GM12864 (cell line): ENCODE data around the gene ALDH1A2.

Source experiments
- DNase-seq: peaks from one replicate; pipeline ENCODE4 v3.0.0-alpha.2; 2011; ENCODE audit warnings: low read depth
- H3K4me3 ChIP-seq: 2 replicates; pipeline ENCODE4 v1.5.1; 2011; ENCODE audit warnings: mild to moderate bottlenecking, low read depth, low read length, control low read depth
- TF ChIP-seq, protein P1 (sequence below): IDR thresholded peaks from 2 replicates; pipeline ENCODE4 v1.5.1; 2011; ENCODE audit warnings: low read depth, mild to moderate bottlenecking, moderate library complexity, low read length, control low read depth, inconsistent platforms; ENCODE audit errors: missing control alignments

ALDH1A2 gene

DNA sequence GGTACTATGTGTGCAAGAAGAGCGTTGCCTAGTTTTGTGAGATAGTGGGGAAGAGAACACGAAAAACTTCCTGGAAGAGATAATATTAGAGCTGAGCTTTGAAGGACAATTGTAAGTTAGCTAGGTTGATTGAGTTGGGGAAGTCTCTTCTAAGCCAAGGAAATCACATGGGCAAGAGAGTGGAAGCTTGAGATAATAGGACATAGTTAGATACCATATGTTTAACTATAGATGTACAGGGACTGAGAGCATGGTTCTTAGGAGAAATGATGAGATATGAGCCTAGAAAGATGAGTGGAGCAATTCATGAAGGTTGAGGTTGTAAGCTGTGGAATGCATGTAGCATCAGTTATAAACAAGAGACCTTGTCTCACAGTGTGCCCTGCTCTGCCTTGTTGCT is 42.6 kb upstream of the ALDH1A2 start:
- H3K4me3 ChIP-seq = no peak overlapping the region
- TF ChIP-seq, protein P1, sequence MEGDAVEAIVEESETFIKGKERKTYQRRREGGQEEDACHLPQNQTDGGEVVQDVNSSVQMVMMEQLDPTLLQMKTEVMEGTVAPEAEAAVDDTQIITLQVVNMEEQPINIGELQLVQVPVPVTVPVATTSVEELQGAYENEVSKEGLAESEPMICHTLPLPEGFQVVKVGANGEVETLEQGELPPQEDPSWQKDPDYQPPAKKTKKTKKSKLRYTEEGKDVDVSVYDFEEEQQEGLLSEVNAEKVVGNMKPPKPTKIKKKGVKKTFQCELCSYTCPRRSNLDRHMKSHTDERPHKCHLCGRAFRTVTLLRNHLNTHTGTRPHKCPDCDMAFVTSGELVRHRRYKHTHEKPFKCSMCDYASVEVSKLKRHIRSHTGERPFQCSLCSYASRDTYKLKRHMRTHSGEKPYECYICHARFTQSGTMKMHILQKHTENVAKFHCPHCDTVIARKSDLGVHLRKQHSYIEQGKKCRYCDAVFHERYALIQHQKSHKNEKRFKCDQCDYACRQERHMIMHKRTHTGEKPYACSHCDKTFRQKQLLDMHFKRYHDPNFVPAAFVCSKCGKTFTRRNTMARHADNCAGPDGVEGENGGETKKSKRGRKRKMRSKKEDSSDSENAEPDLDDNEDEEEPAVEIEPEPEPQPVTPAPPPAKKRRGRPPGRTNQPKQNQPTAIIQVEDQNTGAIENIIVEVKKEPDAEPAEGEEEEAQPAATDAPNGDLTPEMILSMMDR = no peak
- DNase-seq = no peak

DNA sequence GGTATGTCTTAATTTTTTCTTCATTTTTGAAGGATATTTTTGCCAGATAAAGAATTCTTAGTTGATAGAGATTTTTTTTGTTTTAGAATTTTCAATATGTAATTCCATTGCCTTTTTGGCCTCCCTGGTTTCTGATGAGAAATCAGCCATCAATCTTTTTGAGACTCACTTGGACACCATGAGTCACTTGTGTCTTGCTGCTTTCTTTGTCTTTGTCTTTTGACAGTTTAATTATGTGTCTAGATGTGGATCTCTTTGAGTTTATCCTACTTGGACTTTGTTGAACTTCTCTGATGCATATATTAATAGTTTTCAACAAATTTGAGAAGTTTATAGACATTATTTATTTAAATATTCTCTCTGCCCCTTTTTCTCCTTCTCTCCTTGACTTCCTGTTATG is 38.0 kb upstream of the ALDH1A2 start:
- no peak for DNase-seq
- H3K4me3 ChIP-seq = no peak overlapping the region
- TF ChIP-seq, protein P1 = no peak

DNA sequence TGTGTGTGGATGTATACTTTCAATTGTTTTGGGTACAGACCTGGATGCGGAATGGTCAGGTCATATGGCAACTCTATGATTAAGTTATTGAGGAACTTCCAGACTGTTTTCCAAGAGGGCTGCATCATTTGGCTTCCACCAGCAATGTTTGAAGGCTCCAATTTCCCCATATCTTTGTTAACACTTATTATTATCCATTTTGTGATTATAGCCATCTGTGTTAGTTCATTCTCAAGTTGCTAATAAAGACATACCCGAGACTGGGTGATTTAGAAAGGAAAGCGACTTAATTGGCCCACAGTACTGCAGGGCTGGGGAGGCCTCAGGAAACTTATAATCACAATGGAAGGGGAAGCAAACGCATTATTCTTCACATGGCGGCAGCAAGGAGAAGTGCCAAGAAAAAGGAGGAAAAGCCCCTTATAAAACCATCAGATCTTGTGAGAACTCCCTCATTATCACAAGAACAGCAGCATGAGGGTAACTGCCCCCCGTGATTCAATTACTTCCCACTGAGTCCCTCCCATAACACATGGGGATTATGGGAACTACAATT is 31.1 kb upstream of the ALDH1A2 start:
- DNase-seq = no peak
- TF ChIP-seq, protein P1 = no peak
- H3K4me3 ChIP-seq = no peak overlapping the region

DNA sequence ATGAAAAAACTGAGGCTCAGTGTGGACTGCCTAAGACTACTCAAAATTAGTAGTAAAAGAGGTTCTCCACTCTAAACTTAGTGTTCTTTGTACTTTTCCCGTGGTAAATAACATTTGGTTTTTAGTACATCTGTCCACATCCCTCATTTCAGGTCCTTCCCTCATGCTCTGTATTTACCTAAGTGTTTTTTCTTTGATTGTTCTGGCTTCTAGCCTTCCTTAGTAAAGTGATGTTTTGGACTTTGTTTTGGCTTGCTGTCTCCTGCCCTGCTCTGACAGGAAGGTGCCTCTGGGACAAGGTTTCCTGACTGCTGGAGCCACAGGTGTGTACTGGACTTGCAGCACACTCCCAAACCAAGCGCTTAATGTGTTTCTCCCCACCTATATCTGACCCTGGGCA is 29.9 kb upstream of the ALDH1A2 start:
- DNase-seq = no peak
- TF ChIP-seq, protein P1 = no peak
- no peak overlapping the region for H3K4me3 ChIP-seq

DNA sequence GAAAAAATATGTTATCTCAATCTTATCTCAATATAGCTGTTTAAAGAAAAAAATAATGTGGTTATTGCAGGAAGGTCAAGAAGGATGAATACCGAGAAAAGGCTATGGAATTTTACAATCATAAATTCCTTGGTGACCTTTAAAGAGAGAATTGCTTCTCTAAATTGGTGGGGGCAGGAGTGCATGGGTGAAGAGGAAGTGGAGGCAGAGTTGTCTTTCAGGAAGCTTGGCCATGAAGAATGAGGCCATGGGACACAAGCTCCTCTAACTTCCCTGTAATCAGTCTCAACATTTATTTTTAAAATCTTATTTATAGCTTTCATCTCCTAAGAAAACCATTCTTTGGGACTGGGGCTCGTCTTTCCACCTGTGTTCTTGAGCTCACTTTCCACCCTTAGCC is 22.4 kb upstream of the ALDH1A2 start:
- H3K4me3 ChIP-seq = no peak overlapping the region
- DNase-seq = no peak
- TF ChIP-seq, protein P1 = no peak

DNA sequence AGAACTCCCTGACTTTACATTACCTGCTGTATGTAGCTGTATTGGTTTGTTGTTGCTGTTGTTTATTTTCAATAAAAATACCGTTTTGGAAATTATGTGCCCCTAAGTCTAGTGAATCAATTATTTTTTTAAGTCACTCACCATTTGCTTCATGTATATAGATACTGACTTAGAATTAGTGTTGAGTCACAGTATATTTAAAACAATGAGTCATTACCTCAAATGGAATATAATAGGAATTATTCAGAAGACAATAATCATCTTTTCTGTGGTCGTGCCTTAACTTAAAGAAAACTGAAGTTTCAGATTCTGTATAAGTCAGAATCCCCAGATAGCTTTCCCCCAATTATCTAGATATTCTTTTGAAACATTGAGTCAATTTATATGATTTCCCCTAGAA is 21.0 kb upstream of the ALDH1A2 start:
- TF ChIP-seq, protein P1 = no peak
- H3K4me3 ChIP-seq = no peak overlapping the region
- no peak for DNase-seq

DNA sequence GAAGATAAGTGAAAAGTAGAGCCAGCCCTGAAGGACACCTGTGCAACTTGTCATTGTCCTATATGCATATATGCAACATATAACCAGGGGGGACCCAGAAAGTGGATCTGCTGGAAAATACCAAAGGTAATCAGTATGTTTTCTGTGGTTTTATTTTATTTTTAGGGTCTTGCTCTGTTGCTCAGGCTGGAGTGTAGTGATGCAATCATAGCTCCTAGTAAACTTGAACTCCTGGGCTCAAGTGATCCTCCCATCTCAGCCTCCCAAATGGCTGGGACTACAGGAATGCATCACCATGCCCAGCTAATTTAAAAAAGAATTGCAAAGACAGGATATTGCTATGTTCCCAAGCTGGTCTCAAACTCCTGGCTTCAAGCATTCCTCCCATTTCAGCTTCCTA is 18.0 kb upstream of the ALDH1A2 start:
- TF ChIP-seq, protein P1 = no peak
- H3K4me3 ChIP-seq = no peak overlapping the region
- DNase-seq = no peak
